MM.1S (cell line): Measurements from ENCODE around the gene AKAP6.

Source experiments
- DNase-seq: peaks from one replicate; pipeline ENCODE4 v3.0.0-alpha.2; 2015
- H2AFZ ChIP-seq: fragments of 300-600 bp; sonication (generic); 2 replicates; pipeline ENCODE4 v1.6.0; 2016; ENCODE audit warnings: antibody characterized with exemption, low read length
- H3F3A ChIP-seq: fragments of 300-600 bp; sonication (generic); 2 replicates; pipeline ENCODE4 v1.6.1; 2016; ENCODE audit warnings: mild to moderate bottlenecking, antibody characterized with exemption, low read length, moderate library complexity, mixed read lengths; ENCODE audit not compliant: insufficient read depth
- H3K27ac ChIP-seq: fragments of 300-600 bp; sonication (generic); 2 replicates; pipeline ENCODE4 v1.5.1; 2016; ENCODE audit warnings: mild to moderate bottlenecking, low read length
- H3K27me3 ChIP-seq: fragments of 300-600 bp; sonication (generic); replicated peaks from 2 replicates; pipeline ENCODE4 v1.6.0; 2016; ENCODE audit warnings: low read length; ENCODE audit not compliant: insufficient read depth
- H3K36me3 ChIP-seq: fragments of 300-600 bp; sonication (generic); replicated peaks from 2 replicates; pipeline ENCODE4 v1.6.1; 2016; ENCODE audit warnings: mild to moderate bottlenecking, low read length, mixed read lengths; ENCODE audit not compliant: insufficient read depth
- H3K4me1 ChIP-seq: fragments of 300-600 bp; sonication (generic); 2 replicates; pipeline ENCODE4 v1.6.1; 2016; ENCODE audit warnings: low read length, mixed read lengths
- H3K4me2 ChIP-seq: fragments of 300-600 bp; sonication (generic); 2 replicates; pipeline ENCODE4 v1.6.0; 2016; ENCODE audit warnings: low read depth, low read length
- H3K4me3 ChIP-seq: fragments of 300-600 bp; sonication (generic); 2 replicates; pipeline ENCODE4 v1.5.1; 2016; ENCODE audit warnings: low read length, mixed read lengths
- H3K79me2 ChIP-seq: fragments of 300-600 bp; sonication (generic); 2 replicates; pipeline ENCODE4 v1.6.1; 2016; ENCODE audit warnings: mixed run types, low read length, mixed read lengths
- H3K9ac ChIP-seq: fragments of 300-600 bp; sonication (generic); 2 replicates; pipeline ENCODE4 v1.6.1; 2016; ENCODE audit warnings: low read length, mixed read lengths
- H3K9me2 ChIP-seq: fragments of 300-600 bp; sonication (generic); replicated peaks from 2 replicates; pipeline ENCODE4 v1.6.1; 2016; ENCODE audit warnings: mild to moderate bottlenecking, low read length, mixed read lengths; ENCODE audit not compliant: insufficient read depth
- H3K9me3 ChIP-seq: fragments of 300-600 bp; sonication (generic); replicated peaks from 2 replicates; pipeline ENCODE4 v1.6.1; 2016; ENCODE audit warnings: mild to moderate bottlenecking, low read length, mixed read lengths; ENCODE audit not compliant: insufficient read depth
- H4K20me1 ChIP-seq: fragments of 300-600 bp; sonication (generic); 2 replicates; pipeline ENCODE4 v1.6.1; 2016; ENCODE audit warnings: mild to moderate bottlenecking, low read length, moderate library complexity, mixed read lengths; ENCODE audit not compliant: insufficient read depth
- CTCF ChIP-seq: fragments of 300-600 bp; sonication (generic); IDR thresholded peaks from 2 replicates; pipeline ENCODE4 v1.5.1; 2016; ENCODE audit warnings: antibody characterized with exemption, low read length, mixed read lengths
- EZH2 ChIP-seq: fragments of 300-600 bp; sonication (generic); optimal IDR thresholded peaks from 2 replicates; pipeline ENCODE3; 2017; ENCODE audit warnings: low read depth, mild to moderate bottlenecking, antibody characterized with exemption, low read length, mixed read lengths
- EZH2phosphoT487 ChIP-seq: fragments of 300-600 bp; sonication (generic); IDR thresholded peaks from 2 replicates; pipeline ENCODE4 v1.6.1; 2018; ENCODE audit warnings: antibody characterized with exemption, low read length

AKAP6 gene

GRCh38 chr14:32594766-32595165, 265.7 kb downstream of the AKAP6 start:
- TF ChIP-seq EZH2phosphoT487 (no peak), EZH2 (no peak), CTCF (no peak)
- Histone ChIP-seq H3K4me1 (no peaks in the 10 kb centered on the region), H3K27me3 (no peaks in the 10 kb centered on the region), H3K9me3 (no peaks in the 10 kb centered on the region), H3K4me3 (no peak overlapping the region), H4K20me1 (no peaks in the 10 kb centered on the region), H3K27ac (no peak overlapping the region), H3K4me2 (no peak overlapping the region), H3K79me2 (no peaks in the 10 kb centered on the region), H2AFZ (no peak overlapping the region), H3K9me2 (no peaks in the 10 kb centered on the region), H3F3A (no peaks in the 10 kb centered on the region), H3K36me3 (no peaks in the 10 kb centered on the region), H3K9ac (no peak overlapping the region)
- no peak for DNase-seq

- H3K79me2 ChIP-seq = no peaks in the 10 kb centered on the region
- no peaks in the 10 kb centered on the region for H3K36me3 ChIP-seq
- H3K9me3 ChIP-seq = no peaks in the 10 kb centered on the region
- H3K27me3 ChIP-seq = no peaks in the 10 kb centered on the region
- no peak overlapping the region for H3K4me3 ChIP-seq
- no peaks in the 10 kb centered on the region for H3F3A ChIP-seq
- no peak overlapping the region for H3K9ac ChIP-seq
- no peak overlapping the region for H2AFZ ChIP-seq
- no peaks in the 10 kb centered on the region for H3K4me1 ChIP-seq
- DNase-seq = no peak
- H3K9me2 ChIP-seq = no peaks in the 10 kb centered on the region
- no peak overlapping the region for H3K4me2 ChIP-seq
- H3K27ac ChIP-seq = no peak overlapping the region
- no peaks in the 10 kb centered on the region for H4K20me1 ChIP-seq
- TF ChIP-seq CTCF (no peak), EZH2 (no peak), EZH2phosphoT487 (no peak)
These were observed 266.4 kb downstream of the AKAP6 start for GRCh38 chr14:32595497-32595896.

GRCh38 chr14:32596390-32596789, 267.3 kb downstream of the AKAP6 start:
- no peaks in the 10 kb centered on the region for H3K79me2 ChIP-seq
- H3K9me2 ChIP-seq = no peaks in the 10 kb centered on the region
- no peak overlapping the region for H3K9ac ChIP-seq
- no peaks in the 10 kb centered on the region for H3F3A ChIP-seq
- DNase-seq = no peak
- H3K27me3 ChIP-seq = no peaks in the 10 kb centered on the region
- no peaks in the 10 kb centered on the region for H4K20me1 ChIP-seq
- H3K36me3 ChIP-seq = no peaks in the 10 kb centered on the region
- H3K27ac ChIP-seq = no peak overlapping the region
- no peak overlapping the region for H3K4me2 ChIP-seq
- H2AFZ ChIP-seq = no peak overlapping the region
- no peak overlapping the region for H3K4me3 ChIP-seq
- no peak for TF ChIP-seq EZH2phosphoT487
- no peak for TF ChIP-seq EZH2
- no peak for TF ChIP-seq CTCF
- H3K4me1 ChIP-seq = no peaks in the 10 kb centered on the region
- H3K9me3 ChIP-seq = no peaks in the 10 kb centered on the region
